Liver (tissue), 9 donors: ENCODE data around the gene PPA1. TPM values are rescaled to one million over a fixed set of nuclear protein-coding genes. Genes with fewer than 3 reads are reported as not detected.

Experiments
- DNase-seq: peaks from one replicate; pipeline ENCODE4 v3.0.0-alpha.2; 2017; ENCODE audit warnings: low spot score
- H3K27ac ChIP-seq, 2 donors: one replicate each; pipeline ENCODE4 v1.7.0; 2013; ENCODE audit warnings: inconsistent platforms in 2 of 2, low read length in 2 of 2, control low read depth in 1 of 2, low read depth in 1 of 2, mild to moderate bottlenecking in 1 of 2
- H3K27me3 ChIP-seq, 4 donors: one replicate each; pipeline versions ENCODE4 v1.6.1 to v1.7.0; 2013; ENCODE audit warnings: low read length in 3 of 4, inconsistent platforms in 1 of 4, mild to moderate bottlenecking in 1 of 4, moderate library complexity in 1 of 4; ENCODE audit not compliant: control insufficient read depth in 4 of 4, insufficient read depth in 4 of 4
- H3K36me3 ChIP-seq, 4 donors: one replicate each; pipeline versions ENCODE4 v1.6.1 to v1.7.0; 2013; ENCODE audit warnings: low read length in 3 of 4, mild to moderate bottlenecking in 3 of 4, low read depth in 1 of 4, moderate library complexity in 1 of 4; ENCODE audit not compliant: control insufficient read depth in 4 of 4, insufficient read depth in 3 of 4
- H3K4me1 ChIP-seq, 4 donors: one replicate each; pipeline versions ENCODE4 v1.6.1 to v1.7.0; 2013; ENCODE audit warnings: low read length in 3 of 4, mild to moderate bottlenecking in 3 of 4, moderate library complexity in 1 of 4; ENCODE audit not compliant: control insufficient read depth in 4 of 4, insufficient read depth in 4 of 4
- H3K4me3 ChIP-seq, 3 donors: one replicate each; pipeline versions ENCODE4 v1.6.1 to v1.7.0; 2013; ENCODE audit warnings: low read length in 3 of 3, control low read depth in 1 of 3, low read depth in 1 of 3, mild to moderate bottlenecking in 1 of 3
- H3K9ac ChIP-seq, 2 donors: one replicate each; pipeline ENCODE4 v1.7.0; 2013; ENCODE audit warnings: low read length in 2 of 2, mild to moderate bottlenecking in 2 of 2, moderate library complexity in 2 of 2, control low read depth in 1 of 2, low read depth in 1 of 2
- H3K9me3 ChIP-seq, 4 donors: one replicate each; pipeline versions ENCODE4 v1.6.1 to v1.7.0; 2013; ENCODE audit warnings: low read length in 3 of 4; ENCODE audit not compliant: control insufficient read depth in 4 of 4
- FOXA2 ChIP-seq: IDR thresholded peaks from 2 replicates; pipeline ENCODE4 v1.6.1; 2016; ENCODE audit warnings: antibody characterized with exemption
- GABPA ChIP-seq, 2 donors: IDR thresholded peaks in 1 of 2; conservative IDR thresholded peaks in 1 of 2; 2 replicates each; pipeline ENCODE4 v1.6.1; 2016; ENCODE audit warnings: antibody characterized with exemption in 2 of 2, mild to moderate bottlenecking in 1 of 2, moderate library complexity in 1 of 2
- HNF4A ChIP-seq, 2 donors: conservative IDR thresholded peaks; 2 replicates each; pipeline ENCODE4 v1.6.1; 2016; ENCODE audit warnings: antibody characterized with exemption in 2 of 2, mild to moderate bottlenecking in 2 of 2
- JUND ChIP-seq, 2 donors: IDR thresholded peaks; 2 replicates each; pipeline ENCODE4 v1.6.1; 2016; ENCODE audit warnings: antibody characterized with exemption in 2 of 2
- NR2F2 ChIP-seq: IDR thresholded peaks from 2 replicates; pipeline ENCODE4 v1.6.1; 2016; ENCODE audit warnings: antibody characterized with exemption
- RAD21 ChIP-seq, 2 donors: IDR thresholded peaks; 2 replicates each; pipeline ENCODE4 v1.6.1; 2016; ENCODE audit warnings: antibody characterized with exemption in 2 of 2, mild to moderate bottlenecking in 2 of 2
- RXRA ChIP-seq, 2 donors: IDR thresholded peaks; 2 replicates each; pipeline ENCODE4 v1.6.1; 2017 to 2018; ENCODE audit warnings: antibody characterized with exemption in 2 of 2, mild to moderate bottlenecking in 1 of 2
- SP1 ChIP-seq: IDR thresholded peaks from 2 replicates; pipeline ENCODE4 v1.6.1; 2018; ENCODE audit warnings: antibody characterized with exemption, mild to moderate bottlenecking
- TAF1 ChIP-seq: conservative IDR thresholded peaks from 2 replicates; pipeline ENCODE4 v1.6.1; 2016; ENCODE audit warnings: antibody characterized with exemption, mild to moderate bottlenecking
- YY1 ChIP-seq: IDR thresholded peaks from 2 replicates; pipeline ENCODE4 v1.6.1; 2016; ENCODE audit warnings: antibody characterized with exemption, mild to moderate bottlenecking
- WGBS: extraction: QIAGEN DNeasy Blood & Tissue Kit; methylation state at CpG from one replicate; pipeline ENCODE4 v1.1.7; 2013; 5-methylcytosine and 5-hydroxymethylcytosine counted together
- polyA plus RNA-seq, 2 donors: library from polyadenylated mRNA; stranded (reverse) in 1 of 2; unstranded in 1 of 2; fragments of 200-250 nt in 1 of 2; fragments of >200 nt in 1 of 2; fragmentation: Nextera tagmentation in 1 of 2; extraction: Ambion mirVana in 1 of 2; gene quantifications; one replicate each; pipeline versions ENCODE4 v1.2.1 to v1.2.3, GENCODE V29; 2013 to 2015
- total RNA-seq, 2 donors: library from RNA; depleted of rRNA; stranded (reverse); fragments of >200 nt; gene quantifications; one replicate each; pipeline ENCODE4 v1.2.3, GENCODE V29; 2014
- TF ChIP-seq, protein P1 (sequence below): IDR thresholded peaks from 2 replicates; pipeline ENCODE4 v1.6.1; 2016; ENCODE audit warnings: antibody characterized with exemption, mild to moderate bottlenecking
- TF ChIP-seq, protein P2 (sequence below): IDR thresholded peaks from 2 replicates; pipeline ENCODE4 v1.6.1; 2016; ENCODE audit warnings: antibody characterized with exemption
- TF ChIP-seq, protein P3 (sequence below): IDR thresholded peaks from 2 replicates; pipeline ENCODE4 v1.6.1; 2016; ENCODE audit warnings: antibody characterized with exemption
- TF ChIP-seq, protein P4 (sequence below): IDR thresholded peaks from 2 replicates; pipeline ENCODE4 v1.6.1; 2016; ENCODE audit warnings: antibody characterized with exemption
- TF ChIP-seq, protein P5 (sequence below): fragments of 150-350 bp; IDR thresholded peaks from 2 replicates; pipeline ENCODE4 v1.5.1; 2017; ENCODE audit warnings: improper control_type of control experiment, low read depth, low read length; ENCODE audit not compliant: missing input control
- donor health status: healthy.
- donor health status: healthy.
- donor health status: healthy.
- donor health status: healthy.
- donor health status: healthy.

Gene PPA1
- total and polyA plus RNA-seq, 4 donors: 91.1 to 111 (median 99.4) TPM

DNA sequence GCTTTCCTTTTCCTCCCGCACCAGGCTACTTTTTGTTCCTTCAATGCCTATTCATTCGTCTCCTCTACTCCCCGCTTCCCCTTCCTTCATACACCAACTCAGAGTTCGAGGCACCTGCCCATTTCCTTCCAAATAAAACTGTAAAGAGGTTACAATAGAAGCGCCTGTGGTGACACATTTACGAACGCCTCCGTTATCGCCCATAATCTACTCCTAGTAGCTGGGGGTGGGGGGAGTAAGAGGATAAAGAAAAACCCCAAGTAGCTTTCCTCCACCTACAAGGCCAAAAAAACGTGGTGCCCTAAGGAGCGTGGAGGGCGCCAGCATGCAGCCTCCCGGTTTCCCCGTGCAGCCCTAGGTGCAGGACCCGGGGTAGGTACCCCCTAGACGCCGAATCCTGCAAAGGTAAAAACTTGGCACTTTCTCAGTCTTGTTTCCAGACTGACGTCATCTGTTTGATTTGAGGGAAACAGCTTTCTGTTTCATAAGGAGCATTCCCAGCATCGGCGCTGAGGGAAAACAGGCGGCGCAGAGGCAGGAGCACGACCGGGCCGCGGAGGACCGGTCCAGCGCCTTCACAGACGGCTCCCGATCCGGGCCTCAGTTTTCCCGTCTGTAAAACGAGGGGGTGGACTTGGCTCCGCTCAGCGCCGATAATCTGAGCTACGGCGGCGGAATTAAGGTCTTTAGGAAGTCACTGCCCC is 922 bp downstream of the PPA1 start:
- TF ChIP-seq NR2F2: no peak
- TF ChIP-seq, protein P1, sequence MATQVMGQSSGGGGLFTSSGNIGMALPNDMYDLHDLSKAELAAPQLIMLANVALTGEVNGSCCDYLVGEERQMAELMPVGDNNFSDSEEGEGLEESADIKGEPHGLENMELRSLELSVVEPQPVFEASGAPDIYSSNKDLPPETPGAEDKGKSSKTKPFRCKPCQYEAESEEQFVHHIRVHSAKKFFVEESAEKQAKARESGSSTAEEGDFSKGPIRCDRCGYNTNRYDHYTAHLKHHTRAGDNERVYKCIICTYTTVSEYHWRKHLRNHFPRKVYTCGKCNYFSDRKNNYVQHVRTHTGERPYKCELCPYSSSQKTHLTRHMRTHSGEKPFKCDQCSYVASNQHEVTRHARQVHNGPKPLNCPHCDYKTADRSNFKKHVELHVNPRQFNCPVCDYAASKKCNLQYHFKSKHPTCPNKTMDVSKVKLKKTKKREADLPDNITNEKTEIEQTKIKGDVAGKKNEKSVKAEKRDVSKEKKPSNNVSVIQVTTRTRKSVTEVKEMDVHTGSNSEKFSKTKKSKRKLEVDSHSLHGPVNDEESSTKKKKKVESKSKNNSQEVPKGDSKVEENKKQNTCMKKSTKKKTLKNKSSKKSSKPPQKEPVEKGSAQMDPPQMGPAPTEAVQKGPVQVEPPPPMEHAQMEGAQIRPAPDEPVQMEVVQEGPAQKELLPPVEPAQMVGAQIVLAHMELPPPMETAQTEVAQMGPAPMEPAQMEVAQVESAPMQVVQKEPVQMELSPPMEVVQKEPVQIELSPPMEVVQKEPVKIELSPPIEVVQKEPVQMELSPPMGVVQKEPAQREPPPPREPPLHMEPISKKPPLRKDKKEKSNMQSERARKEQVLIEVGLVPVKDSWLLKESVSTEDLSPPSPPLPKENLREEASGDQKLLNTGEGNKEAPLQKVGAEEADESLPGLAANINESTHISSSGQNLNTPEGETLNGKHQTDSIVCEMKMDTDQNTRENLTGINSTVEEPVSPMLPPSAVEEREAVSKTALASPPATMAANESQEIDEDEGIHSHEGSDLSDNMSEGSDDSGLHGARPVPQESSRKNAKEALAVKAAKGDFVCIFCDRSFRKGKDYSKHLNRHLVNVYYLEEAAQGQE: peak; percentile 83
- TF ChIP-seq RAD21 (IDR thresholded peaks at IDR 0.05): peak in 1 of 2 donors; percentile 6
- TF ChIP-seq, protein P2, sequence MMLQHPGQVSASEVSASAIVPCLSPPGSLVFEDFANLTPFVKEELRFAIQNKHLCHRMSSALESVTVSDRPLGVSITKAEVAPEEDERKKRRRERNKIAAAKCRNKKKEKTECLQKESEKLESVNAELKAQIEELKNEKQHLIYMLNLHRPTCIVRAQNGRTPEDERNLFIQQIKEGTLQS: peak; percentile 52
- TF ChIP-seq, protein P3, sequence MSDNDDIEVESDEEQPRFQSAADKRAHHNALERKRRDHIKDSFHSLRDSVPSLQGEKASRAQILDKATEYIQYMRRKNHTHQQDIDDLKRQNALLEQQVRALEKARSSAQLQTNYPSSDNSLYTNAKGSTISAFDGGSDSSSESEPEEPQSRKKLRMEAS: peak; percentile 39
- peak in 1 of 2 donors; percentile 30 for TF ChIP-seq RXRA (IDR thresholded peaks at IDR 0.05)
- peak; percentile 21 for TF ChIP-seq SP1
- TF ChIP-seq TAF1: no peak
- TF ChIP-seq JUND (IDR thresholded peaks at IDR 0.05): peak; percentile 72 to 81
- TF ChIP-seq, protein P4, sequence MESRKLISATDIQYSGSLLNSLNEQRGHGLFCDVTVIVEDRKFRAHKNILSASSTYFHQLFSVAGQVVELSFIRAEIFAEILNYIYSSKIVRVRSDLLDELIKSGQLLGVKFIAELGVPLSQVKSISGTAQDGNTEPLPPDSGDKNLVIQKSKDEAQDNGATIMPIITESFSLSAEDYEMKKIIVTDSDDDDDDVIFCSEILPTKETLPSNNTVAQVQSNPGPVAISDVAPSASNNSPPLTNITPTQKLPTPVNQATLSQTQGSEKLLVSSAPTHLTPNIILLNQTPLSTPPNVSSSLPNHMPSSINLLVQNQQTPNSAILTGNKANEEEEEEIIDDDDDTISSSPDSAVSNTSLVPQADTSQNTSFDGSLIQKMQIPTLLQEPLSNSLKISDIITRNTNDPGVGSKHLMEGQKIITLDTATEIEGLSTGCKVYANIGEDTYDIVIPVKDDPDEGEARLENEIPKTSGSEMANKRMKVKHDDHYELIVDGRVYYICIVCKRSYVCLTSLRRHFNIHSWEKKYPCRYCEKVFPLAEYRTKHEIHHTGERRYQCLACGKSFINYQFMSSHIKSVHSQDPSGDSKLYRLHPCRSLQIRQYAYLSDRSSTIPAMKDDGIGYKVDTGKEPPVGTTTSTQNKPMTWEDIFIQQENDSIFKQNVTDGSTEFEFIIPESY: no peak
- peak in 1 of 2 donors; percentile 15 for TF ChIP-seq HNF4A (conservative IDR thresholded peaks at IDR 0.05)
- TF ChIP-seq YY1: peak; percentile 11
- TF ChIP-seq FOXA2: peak; percentile 10
- Histone ChIP-seq H3K9me3 (no peaks in the 10 kb centered on the region), H3K36me3 (peaks cover 1 to 9% (median 6%) of the 10 kb centered on the region in 4 donors), H3K27me3 (no peaks in the 10 kb centered on the region), H3K4me3 (peak overlapping the region; percentile 80 to 98 (median 81)), H3K4me1 (peaks cover 0 to 7% (median 4%) of the 10 kb centered on the region in 4 donors), H3K27ac (peak overlapping the region; percentile 74 to 92), H3K9ac (peak overlapping the region; percentile 57 to 96)
- peak; percentile 55 for DNase-seq
- WGBS: 2% methylated on average over 39 of the region's 39 CpGs

DNA sequence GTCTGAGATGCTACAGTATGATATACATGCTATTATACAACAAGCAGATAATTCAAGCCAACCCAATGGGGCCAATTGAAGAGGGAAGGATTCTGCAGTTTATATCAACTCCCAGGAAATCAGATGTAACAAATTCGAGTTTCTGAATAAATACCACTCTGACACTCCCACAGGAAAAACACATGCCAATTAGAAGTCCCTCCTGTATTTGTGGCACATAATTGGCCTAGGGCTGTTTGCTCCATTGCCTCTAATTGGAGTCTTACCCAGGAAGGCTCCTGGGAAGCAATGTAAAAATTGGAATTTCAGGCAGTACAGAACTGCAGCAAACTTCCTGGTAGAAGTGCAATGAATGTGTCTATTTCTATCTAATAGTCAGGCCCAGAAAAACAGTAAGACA is 4.7 kb downstream of the PPA1 start:
- H3K27ac ChIP-seq: no peak overlapping the region
- peaks cover 0 to 7% (median 4%) of the 10 kb centered on the region in 4 donors for H3K4me1 ChIP-seq
- H3K27me3 ChIP-seq: no peaks in the 10 kb centered on the region
- H3K9me3 ChIP-seq: no peaks in the 10 kb centered on the region
- no peak overlapping the region for H3K9ac ChIP-seq
- WGBS: 65% methylated on average over 1 of the region's 1 CpG
- H3K36me3 ChIP-seq: peaks cover 1 to 9% (median 6%) of the 10 kb centered on the region in 4 donors
- H3K4me3 ChIP-seq: no peak overlapping the region
- TF ChIP-seq GABPA (IDR thresholded peaks at IDR 0.05 in 1 of 2, conservative IDR thresholded peaks at IDR 0.05 in 1 of 2) (no peak), FOXA2 (no peak), RAD21 (IDR thresholded peaks at IDR 0.05) (no peak)
- TF ChIP-seq, protein P5, sequence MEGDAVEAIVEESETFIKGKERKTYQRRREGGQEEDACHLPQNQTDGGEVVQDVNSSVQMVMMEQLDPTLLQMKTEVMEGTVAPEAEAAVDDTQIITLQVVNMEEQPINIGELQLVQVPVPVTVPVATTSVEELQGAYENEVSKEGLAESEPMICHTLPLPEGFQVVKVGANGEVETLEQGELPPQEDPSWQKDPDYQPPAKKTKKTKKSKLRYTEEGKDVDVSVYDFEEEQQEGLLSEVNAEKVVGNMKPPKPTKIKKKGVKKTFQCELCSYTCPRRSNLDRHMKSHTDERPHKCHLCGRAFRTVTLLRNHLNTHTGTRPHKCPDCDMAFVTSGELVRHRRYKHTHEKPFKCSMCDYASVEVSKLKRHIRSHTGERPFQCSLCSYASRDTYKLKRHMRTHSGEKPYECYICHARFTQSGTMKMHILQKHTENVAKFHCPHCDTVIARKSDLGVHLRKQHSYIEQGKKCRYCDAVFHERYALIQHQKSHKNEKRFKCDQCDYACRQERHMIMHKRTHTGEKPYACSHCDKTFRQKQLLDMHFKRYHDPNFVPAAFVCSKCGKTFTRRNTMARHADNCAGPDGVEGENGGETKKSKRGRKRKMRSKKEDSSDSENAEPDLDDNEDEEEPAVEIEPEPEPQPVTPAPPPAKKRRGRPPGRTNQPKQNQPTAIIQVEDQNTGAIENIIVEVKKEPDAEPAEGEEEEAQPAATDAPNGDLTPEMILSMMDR: no peak
- DNase-seq: no peak
